GM10248 (cell line): Measurements from ENCODE around the gene UQCRHL.

Experiments used
- CTCF ChIA-PET: fragments of 300-600 bp; sonication (Branson Sonifier 250); formaldehyde crosslinking; extraction: SDS; loops from one replicate; lab custom pipeline; 2021; ENCODE audit warnings: antibody characterized with exemption; lab: Yijun Ruan, JAX
- POLR2A ChIA-PET: fragments of 350-650 bp; sonication (Branson Sonifier 250); formaldehyde crosslinking; extraction: SDS; loops from one replicate; lab custom pipeline; 2020; ENCODE audit warnings: antibody characterized with exemption; lab: Yijun Ruan, JAX
- DNase-seq: peaks from one replicate; pipeline ENCODE4 v3.0.0; 2012; ENCODE audit errors: extremely low spot score
- CTCF ChIP-seq: IDR thresholded peaks from 2 replicates; pipeline ENCODE4 v1.5.1; 2012; ENCODE audit warnings: mild to moderate bottlenecking, low read depth; ENCODE audit errors: extremely low read depth, missing control alignments, control extremely low read depth

The UQCRHL gene

GRCh38 chr1:15758953-15759661, 48.3 kb downstream of the UQCRHL start:
- no peak for DNase-seq
- CTCF ChIA-PET: no interaction called here
- TF ChIP-seq CTCF: no peak
- POLR2A ChIA-PET: no interaction called here

- ChIA-PET POLR2A (no interaction called here), CTCF (no interaction called here)
- no peak for TF ChIP-seq CTCF
- no peak for DNase-seq
These were observed 49.0 kb downstream of the UQCRHL start, which contains the start of gene FBLIM1 for GRCh38 chr1:15758343-15758931. Gene FBLIM1, plus strand, starts transcription at chr1:15758795. Its CDS starts 6,189 bp downstream, at chr1:15764984.

- no peak for TF ChIP-seq CTCF
- ChIA-PET CTCF (interaction anchor here (1.3 kb wide), 1 partner anchor 9 kb away, joined by 3 read pairs; no protein-coding TSS in a partner anchor), POLR2A (no interaction called here)
- DNase-seq: no peak
These were observed 49.7 kb downstream of the UQCRHL start for GRCh38 chr1:15757575-15758342.
